Activated T-cell treated with anti-CD3 and anti-CD28 coated beads for 24 hours (primary cell): ENCODE measurements around the gene PHYKPL.
"Not testable (repeated sequence)": the region's sequence is repeated elsewhere in the genome, so short reads cannot be mapped to it uniquely, and the experiment has no call there.

Experiments
- DNase-seq: peaks from one replicate; pipeline ENCODE4 v3.0.0-alpha.2; 2020; ENCODE audit warnings: low read depth

PHYKPL gene

DNA sequence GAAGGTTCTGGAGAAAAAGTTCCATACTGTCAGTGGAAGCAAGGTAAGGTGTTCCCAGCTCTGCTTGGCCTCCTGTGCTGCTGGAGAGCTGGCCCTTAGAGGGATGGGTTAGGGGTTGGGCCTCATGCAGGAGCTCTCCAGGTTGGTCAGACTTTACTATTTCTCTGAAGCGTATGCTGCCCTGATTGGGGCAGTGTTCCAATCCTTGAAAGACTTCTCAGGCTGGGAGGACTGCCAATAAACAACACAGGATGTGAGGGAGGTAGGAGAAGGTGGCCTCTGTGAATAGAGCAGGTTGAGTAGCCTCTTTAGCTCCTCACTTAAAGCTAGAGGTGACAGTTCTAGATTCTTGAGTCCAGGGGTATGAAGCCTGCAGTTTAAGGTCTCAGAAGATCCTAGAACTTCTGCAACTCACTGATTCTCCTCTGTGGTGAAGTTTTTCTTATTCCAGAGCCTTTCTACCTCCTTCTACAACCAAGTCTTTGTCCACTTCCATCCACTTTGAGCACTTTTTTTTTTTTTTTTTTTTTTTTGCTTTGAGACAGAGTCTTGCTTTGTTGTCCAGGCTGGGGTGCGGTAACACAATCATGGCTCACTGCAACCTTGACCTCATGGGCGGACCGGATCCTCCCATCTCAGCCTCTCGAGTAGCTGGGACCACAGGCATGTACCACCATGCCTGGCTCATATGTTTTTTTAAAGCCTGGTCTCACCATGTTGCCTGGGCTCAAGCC, 25.3 kb downstream of the PHYKPL start:
- DNase-seq: no peak

DNA sequence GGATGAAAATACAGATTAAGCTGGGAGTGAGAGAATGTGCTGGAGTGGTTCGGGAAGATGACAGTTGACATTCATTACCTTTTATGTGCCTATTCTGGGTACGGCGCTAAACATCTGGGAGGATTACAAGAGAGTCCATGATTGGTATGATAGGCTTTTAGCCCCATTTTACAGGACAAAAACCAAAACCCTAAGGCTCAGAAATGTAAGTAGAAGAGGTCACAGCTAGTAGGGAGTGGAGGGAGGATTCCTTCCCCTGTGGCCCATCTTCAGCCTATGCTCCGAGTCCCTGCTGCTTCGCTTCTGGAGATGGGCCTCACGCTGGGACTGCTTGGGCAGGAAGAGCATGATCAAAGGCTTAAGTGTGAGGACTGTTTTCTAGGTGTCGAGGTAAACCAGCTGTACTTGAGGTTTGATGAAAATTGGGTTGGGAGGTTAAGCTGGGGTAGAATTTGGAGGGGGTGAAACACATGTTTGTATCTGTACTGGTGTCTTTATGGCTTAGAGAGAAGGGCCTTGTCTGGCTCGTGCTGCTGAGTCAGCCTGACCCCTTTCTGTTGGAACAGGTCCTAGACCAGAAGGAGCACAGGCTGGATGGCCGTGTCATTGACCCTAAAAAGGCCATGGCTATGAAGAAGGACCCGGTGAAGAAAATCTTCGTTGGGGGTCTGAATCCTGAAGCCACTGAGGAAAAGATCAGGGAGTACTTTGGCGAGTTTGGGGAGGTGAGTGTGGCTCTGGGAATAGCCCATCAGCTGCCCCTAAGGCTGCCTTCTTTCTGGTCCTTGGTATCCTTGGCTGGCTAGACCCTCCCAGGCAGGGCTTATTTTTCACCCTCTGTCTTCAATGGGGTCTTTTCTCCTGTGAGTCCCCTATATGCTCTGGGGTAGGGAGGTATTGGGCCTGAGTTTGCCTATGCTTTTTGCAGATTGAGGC, 26.2 kb downstream of the PHYKPL start:
- no peak for DNase-seq

DNA sequence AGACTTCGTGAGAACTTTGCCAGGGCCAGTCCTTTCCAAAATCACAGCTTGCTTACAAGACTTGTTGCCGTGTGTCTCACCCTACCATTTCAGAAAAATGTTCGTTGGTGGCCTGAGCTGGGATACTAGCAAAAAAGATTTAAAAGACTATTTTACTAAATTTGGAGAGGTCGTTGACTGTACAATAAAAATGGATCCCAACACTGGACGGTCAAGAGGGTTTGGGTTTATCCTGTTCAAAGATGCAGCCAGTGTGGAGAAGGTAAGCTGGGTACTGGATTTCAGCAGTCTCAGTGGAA, 26.9 kb downstream of the PHYKPL start:
- no peak for DNase-seq

DNA sequence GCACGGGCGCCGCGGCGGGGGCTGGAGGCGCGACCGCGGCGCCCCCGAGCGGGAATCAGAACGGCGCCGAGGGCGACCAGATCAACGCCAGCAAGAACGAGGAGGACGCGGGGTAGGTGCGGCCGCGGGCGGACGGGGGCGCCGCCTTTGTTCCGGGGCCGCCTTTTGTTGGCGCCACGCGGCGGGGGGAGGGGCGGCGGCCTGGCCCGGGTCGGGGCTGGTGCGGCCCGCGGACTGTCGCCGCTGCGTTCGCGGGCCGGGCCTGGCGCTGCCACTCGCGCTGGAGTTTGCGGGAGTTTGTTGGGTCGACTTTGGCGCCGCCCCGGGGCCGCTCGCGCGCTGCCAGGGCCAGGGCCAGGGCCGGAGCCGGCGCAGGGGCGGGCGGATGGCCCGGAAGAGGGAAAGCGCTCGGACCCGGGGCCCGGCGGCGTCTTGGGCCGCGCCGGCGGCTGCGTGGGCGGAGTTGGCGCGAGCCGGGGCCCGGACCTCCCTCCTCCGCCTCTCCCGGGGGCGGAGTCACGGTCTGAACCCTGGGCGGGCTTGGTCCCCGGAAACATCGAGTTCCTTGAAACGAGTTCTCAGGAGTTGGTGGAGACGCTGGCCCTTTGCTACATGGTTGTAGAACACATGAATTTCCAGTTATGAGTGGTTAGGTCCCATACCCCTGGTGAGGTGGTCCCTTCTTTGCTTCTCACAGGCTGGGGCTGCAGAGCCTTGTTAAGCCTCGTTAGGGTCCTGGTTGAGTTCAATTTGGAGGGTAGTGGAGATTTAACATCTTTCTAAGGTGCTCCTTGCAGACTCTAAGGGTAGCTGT, 27.5 kb downstream of the PHYKPL start:
- DNase-seq: peak; percentile 69

DNA sequence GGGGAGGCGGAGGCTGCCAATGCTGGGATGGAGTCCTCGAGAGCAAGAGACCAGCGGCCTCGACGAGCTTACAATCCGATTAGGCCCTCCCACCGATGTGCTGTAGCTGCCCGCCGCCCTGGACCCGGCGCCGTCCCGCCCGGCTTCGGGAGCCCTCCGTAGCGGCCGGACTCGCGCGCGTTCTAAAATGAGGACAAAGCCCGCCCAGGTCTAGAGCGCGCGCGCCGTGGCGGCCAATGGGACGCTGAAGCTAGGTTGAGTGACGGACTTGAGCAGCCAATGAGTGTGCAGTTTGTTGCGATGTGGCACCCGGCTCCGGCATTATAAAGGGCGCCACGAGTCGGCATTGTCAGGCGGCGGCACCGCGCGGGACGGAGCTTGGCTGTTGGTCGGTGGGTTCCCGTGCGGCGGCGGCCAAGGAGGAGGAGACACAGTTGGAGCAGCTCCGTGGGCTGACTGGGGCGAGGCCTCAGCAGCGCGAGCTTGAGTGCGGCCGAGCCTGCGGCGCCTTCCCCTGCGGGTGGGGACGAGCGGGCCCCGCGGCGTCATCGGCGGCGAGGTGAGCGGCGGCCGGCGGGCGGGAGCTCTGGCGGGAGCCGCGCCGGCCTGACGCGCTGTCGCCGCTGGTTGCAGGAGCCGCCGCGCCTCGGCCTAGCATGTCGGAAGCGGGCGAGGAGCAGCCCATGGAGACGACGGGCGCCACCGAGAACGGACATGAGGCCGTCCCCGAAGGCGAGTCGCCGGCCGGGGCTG, 28.2 kb downstream of the PHYKPL start, which contains the start of gene HNRNPAB:
HNRNPAB (plus strand) TSS at position 352 of the 753 bp plus-strand sequence; CDS start at position 657, 305 bp downstream.
- peak; percentile 93 for DNase-seq

DNA sequence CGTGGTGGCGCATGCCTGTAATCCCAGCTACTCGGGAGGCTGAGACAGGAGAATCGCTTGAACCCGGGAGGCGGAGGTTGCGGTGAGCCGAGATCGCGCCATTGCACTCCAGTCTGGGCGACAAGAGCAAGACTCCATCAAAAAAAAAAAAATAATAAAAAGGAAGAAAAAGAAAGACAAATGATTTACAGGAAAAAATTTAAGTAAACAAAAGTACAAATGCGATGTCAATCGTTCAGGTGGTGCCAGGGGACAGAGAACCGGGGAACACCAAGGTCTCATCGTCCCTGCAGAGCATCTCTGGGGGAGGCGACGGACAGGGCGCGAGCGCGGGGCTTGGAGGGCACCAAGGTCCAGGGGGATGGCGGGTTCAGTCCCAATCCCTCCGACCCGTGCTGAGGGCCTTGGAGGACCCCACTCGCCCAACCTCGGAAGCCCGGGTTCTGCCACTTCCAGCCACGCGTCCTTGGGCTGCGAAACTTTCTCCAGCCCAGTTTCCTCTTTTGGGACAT, 28.9 kb downstream of the PHYKPL start:
- no peak for DNase-seq

DNA sequence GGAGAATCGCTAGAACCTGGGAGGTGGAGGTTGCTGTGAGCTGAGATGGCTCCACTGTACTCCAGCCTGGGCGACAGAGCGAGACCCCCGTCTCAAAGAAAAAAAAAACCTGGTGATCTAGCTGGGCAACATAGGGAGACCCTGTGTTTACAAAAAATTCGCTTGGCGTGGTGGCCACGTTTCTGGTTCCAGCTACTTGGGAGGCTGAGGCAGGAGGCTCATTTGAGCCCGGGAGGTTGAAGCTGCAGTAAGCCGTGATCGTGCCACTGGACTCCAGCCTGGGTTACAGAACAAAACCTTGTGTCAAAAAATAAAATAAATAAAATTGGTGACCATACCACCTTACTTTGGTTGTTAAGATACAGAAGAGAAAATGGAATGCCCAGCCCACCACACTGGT, 30.1 kb downstream of the PHYKPL start:
- no peak for DNase-seq

DNA sequence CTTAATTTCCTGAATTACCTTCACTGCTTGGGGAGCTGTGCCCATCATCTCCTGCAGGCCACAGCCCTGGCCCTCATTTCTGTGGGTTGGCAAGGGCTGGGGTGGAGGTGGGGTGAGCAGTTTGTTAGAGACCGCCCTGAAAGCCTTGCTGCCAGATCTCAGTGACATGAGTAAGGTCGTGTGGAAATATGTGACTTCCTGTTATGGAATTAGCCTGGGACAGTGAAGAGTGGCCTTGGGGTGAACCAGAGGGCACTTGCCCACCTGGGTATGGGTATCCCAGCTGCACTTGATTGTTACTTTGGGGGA, 30.7 kb downstream of the PHYKPL start:
- no peak for DNase-seq

DNA sequence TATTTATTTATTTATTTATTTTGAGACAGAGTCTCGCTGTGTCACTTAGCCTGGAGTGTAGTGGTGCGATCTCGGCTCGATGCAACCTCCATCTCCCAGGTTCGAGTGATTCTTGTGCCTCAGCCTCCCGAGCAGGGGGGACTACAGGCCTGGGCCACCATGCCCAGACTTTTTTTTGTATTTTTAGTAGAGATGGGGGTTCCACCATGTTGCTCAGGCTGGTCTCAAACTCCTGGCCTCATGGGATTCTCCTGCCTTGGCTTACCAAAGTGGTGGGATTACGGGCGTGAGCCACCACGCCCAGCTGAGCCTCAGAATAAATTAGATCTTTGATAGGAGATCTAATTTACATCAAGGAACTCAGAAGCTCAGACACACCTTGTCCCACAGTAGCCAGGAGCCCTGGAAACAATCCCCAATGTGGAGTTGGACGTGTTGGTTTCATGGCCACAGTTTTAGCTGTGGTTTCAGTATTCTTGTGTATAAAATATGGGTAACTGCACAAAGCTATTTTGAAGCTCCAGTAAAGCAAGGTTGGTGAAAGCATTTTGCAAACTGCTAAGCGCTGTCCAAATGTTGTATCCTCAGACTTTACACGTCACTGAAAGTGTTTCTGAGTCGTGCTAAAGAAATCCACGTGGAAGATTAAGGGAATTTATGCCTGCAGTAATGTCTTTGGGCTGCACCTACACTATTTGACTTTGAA, 31.2 kb downstream of the PHYKPL start:
- no peak for DNase-seq

DNA sequence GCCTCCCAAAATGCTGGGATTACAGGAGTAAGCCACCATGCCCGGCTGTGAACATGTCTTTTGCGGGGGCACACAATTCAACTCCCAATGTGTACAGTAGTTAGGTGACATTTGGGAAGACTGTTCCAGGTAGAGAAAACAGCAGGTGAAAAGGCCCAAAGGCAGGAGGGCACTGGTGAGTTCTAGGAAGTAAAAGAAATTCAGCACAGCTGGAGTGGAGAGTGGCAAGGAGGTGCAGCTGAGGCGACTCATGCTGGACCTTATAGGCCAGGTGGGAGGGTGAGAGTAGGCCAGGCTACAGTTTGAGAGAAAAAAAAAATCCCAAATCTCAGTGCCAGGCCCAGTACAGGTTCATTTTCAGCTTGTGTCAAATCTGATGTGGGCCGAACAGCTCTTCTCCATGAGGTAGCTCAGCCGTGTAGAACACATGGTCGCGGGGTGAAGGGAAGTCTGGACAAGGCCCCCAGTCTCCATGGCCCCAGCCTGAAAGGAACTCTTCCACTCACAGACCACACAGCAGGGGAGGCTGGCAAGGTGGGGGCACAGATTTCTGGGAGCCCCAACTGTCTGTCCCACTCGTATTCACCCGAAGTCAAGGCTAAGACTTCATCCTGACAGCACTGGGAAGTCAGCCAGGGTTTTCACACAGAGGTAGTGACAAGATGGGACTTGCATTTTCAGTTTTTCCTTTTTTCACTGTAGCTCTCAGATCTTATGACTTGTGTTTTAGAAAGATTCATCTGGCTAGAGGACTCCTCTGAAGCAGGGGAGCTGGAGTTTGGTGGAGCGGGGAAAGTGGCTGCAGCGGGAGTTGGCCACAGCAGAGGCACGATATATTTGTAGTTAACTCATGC, 32.8 kb downstream of the PHYKPL start:
- DNase-seq: no peak

DNA sequence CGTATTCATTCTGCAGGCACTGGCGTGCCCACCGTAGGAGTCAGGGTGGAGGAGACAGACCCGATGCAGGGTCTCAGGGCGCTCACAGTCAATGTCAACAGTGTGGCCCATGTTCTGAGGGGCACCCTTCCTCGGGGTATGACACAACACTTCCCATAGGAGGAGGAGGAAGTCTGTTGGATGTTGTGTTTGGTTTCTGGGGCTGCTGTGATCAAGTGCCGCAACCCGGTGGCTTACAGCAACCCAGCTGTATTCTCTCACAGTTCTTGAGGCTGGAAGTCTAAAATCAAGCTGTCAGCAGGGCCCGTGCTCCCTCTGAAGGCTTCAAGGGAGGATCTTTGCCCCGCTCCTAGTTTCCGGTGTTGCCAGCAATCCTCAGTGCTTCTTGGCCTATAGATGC, 33.9 kb downstream of the PHYKPL start:
- no peak for DNase-seq

DNA sequence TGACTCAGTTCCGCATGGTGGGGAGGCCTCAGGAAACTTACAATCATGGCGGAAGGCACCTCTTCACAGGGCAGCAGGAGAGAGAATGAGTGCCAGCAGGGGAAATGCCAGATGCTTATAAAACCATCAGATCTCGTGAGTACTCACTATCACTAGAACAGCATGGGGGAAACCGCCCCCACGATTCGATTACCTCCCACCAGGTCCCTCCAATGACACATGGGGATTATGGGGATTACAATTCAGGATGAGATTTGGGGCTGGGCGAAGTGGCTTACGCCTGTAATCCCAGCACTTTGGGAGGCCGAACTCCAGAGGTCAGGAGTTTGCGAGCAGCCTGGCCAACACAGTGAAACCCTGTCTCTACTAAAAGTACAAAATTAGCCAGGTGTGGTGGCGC, 34.5 kb downstream of the PHYKPL start:
- not testable (repeated sequence) for DNase-seq

DNA sequence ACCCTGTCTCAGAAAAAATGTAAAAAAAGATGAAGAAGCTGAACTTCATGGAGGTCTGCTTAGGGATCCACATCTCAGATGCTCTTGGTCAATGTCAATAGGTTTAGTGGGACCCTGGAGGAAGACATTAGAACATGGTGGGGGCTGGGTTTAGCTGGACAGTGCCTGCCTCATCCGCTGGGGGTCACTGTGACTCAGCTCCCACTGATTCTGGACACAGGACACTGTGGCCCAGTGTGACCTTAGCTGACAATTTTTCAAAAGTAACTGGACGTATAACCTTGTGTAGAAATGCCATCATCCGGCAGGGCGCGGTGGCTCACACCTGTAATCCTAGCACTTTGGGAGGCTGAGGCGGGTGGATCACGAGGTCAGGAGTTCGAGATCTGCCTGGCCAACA, 35.6 kb downstream of the PHYKPL start:
- no peak for DNase-seq

DNA sequence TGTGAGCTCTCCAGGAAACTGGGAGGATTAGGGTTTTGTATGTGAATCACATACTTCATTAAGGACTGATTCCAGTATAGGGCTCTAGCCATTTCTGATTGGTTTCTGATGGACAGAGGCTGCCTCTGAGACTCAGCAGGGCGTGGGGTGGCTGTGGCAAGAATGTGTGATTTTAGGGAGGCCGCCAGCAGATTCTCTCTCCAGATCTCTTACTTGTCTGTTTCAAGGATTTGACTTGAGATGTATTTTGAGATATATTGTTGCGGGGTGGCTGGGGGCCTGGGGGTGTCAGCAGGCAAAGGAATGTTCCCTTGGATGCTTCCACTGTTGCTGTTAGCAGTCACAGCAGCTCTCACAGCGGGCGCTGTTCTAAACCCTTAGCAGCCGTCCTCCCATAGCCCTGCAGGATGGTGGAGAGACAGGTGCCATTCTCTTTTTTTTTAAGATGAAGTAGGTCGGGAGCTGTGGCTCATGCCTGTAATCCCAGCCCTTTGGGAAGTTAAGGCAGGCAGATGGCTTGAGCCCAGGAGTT, 36.3 kb downstream of the PHYKPL start:
- DNase-seq: no peak

DNA sequence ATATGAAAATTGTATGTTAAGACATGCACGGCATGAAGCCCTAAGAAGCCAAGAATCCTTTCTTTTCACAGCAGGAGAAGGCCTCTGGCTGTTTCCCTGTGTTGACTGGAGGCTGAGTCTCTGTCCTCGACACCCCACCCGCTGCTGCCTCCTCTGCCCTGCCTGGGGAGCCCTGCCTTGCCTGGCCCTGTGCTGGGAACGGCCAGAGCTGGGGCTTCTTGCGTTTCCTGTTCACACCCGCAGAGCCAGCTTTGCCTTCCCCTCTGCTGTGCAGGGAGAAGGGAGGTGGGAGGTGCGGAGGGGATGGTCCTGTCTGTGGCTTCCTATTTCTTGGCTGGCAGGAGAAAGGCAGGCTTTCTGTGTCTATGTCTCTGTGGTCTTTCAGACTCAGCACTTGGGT, 38.6 kb downstream of the PHYKPL start:
- DNase-seq: no peak

DNA sequence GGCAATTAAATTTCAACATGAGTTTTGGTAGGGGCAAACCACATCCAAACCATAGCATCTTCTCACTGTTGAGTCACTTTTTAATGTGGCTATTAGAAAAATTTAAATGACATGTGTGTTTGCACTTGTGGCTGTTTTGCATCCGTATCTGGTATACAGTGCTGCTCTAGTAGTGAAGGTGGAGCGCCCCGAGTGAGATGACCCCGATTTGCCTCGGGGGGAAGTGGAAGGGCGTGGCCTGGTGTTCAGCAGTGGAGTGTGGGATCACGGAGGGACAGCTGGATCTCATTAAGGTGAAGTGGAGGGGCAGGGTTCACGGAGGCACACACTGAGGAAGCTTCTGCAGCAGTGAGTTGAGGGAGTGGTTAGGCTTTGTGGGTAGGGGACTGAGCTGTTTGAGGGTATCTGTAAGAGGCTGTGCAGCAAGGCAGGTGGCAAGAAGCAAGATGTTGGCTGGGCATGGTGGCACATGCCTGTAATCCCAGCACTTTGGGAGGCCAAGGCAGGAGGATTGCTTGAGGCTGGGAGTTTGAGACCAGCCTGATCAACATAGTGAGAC, 39.3 kb downstream of the PHYKPL start:
- DNase-seq: no peak

DNA sequence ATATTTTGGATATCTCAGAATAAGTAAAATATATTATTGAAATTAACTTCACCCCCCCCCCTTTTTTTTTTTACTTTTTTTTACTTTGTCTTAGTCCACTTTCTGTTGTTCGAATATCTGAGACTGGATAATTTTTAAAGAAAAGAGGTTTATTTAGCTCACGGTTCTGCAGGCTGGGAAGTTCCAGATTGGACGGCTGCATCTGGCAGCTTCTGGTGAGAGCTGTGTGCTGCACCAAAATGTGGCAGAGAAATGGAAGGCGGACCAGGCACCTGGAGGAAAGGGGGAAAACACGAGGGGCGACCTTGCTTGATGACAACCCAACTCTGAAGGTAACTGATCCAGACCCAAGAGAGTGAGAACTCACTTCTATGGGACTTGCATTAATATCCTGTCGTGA, 39.8 kb downstream of the PHYKPL start:
- no peak for DNase-seq

DNA sequence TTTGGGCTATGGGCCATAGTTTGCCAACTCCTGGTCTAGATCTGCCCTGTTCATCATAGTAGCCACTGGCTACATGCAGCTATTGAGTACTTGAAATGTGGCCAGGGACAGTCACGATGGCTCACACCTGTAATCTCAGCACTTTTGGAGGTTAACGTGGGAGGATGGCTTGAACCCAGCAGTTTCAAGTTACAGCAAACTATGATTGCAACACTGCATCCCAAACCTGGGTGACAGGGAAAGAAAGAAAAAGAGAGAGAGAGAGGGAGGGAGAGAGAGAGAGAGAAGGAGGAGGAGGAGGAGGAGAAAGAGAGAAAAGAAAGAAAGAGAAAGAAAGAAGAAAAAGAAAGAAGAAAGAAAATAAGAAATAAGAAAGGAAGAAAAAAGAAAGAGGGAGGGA, 40.4 kb downstream of the PHYKPL start:
- no peak for DNase-seq

DNA sequence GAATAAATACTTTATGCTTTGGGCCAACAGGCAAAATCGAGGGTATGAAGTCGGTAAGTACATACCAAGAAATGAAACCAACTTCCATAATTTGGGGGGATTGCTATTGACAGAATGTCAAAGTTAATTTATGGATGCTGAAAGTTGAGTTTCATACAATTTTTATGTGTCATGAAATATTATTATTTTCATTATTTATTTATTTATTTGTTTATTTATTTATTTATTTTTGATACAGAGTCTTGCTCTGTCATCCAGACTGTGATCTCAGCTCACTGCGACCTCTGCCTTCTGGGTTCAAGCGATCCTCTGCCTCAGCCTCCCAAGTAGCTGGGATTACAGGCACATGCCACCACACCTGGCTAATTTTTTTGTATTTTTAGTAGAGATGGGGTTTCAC, 40.9 kb downstream of the PHYKPL start:
- DNase-seq: no peak

DNA sequence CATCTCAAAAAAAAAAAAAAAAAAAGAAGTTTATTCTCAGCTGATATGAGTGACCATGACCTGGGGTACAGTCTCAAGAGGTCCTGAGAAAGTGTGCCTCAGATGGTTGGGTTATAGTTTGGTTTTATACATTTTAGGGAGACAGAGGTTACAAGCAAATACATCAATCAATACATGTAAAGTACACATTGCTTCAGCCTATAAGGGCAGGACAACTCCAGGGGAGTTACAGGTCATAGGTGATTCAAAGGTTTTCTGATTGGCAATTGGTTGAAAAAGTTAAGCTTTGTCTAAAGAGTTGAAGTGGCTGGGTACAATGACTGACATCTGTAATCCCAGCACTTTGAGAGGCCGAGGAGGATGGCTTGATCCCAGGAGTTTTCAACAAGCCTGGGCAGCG, 43.2 kb downstream of the PHYKPL start:
- DNase-seq: no peak
